GM08714 (cell line): ENCODE data around the gene FMO1.
A peak's percentile ranks its signal among the peaks of the same experiment; 100 is the strongest.
"Not testable (repeated sequence)": the region's sequence is repeated elsewhere in the genome, so short reads cannot be mapped to it uniquely, and the experiment has no call there.

Source experiments
- H3K4me3 ChIP-seq: fragments of 200-500 bp; sonication (Bioruptor generic); 2 replicates; pipeline ENCODE4 v1.5.1; 2014; ENCODE audit warnings: mild to moderate bottlenecking, low read length, inconsistent platforms
- ZNF274 ChIP-seq: IDR thresholded peaks from 2 replicates; pipeline ENCODE4 v1.6.1; 2012; ENCODE audit warnings: mild to moderate bottlenecking, low read depth, low read length

Gene FMO1

GRCh38 chr1:171286032-171286705, 37.9 kb downstream of the FMO1 start:
- no peak overlapping the region for H3K4me3 ChIP-seq
- TF ChIP-seq ZNF274 = no peak

- H3K4me3 ChIP-seq = no peak overlapping the region
- TF ChIP-seq ZNF274 = no peak
These were observed 42.3 kb downstream of the FMO1 start for GRCh38 chr1:171290621-171291020.

GRCh38 chr1:171292799-171293198, 44.5 kb downstream of the FMO1 start:
- H3K4me3 ChIP-seq = no peak overlapping the region
- TF ChIP-seq ZNF274 = no peak

- not testable (repeated sequence) for H3K4me3 ChIP-seq
These were observed 47.1 kb downstream of the FMO1 start for GRCh38 chr1:171295383-171295782.

GRCh38 chr1:171295821-171296220, 47.5 kb downstream of the FMO1 start:
- TF ChIP-seq ZNF274 = no peak
- H3K4me3 ChIP-seq = no peak overlapping the region

GRCh38 chr1:171296897-171297296, 48.6 kb downstream of the FMO1 start:
- H3K4me3 ChIP-seq = no peak overlapping the region
- TF ChIP-seq ZNF274 = no peak

GRCh38 chr1:171298696-171299095, 50.4 kb downstream of the FMO1 start:
- no peak for TF ChIP-seq ZNF274
- no peak overlapping the region for H3K4me3 ChIP-seq

- no peak for TF ChIP-seq ZNF274
- H3K4me3 ChIP-seq = no peak overlapping the region
These were observed 51.0 kb downstream of the FMO1 start for GRCh38 chr1:171299342-171299741.

GRCh38 chr1:171300401-171300800, 52.1 kb downstream of the FMO1 start:
- H3K4me3 ChIP-seq = no peak overlapping the region
- no peak for TF ChIP-seq ZNF274

- no peak overlapping the region for H3K4me3 ChIP-seq
- no peak for TF ChIP-seq ZNF274
These were observed 62.4 kb downstream of the FMO1 start for GRCh38 chr1:171310661-171311087.

- H3K4me3 ChIP-seq = no peak overlapping the region
- TF ChIP-seq ZNF274 = no peak
These were observed 63.7 kb downstream of the FMO1 start for GRCh38 chr1:171311771-171312558.

GRCh38 chr1:171313319-171313834, 65.1 kb downstream of the FMO1 start:
- no peak overlapping the region for H3K4me3 ChIP-seq
- no peak for TF ChIP-seq ZNF274

GRCh38 chr1:171313835-171314320, 65.6 kb downstream of the FMO1 start, which contains the start of gene FMO4:
TSS of gene FMO4 (plus strand) at chr1:171314183. CDS start at chr1:171319826, 5,643 bp downstream.
- no peak for TF ChIP-seq ZNF274
- peak within 1 kb of the TSS; percentile 45; the same call in 1 of the 2 replicates for H3K4me3 ChIP-seq

GRCh38 chr1:171329251-171329650, 81.0 kb downstream of the FMO1 start:
- H3K4me3 ChIP-seq = no peak overlapping the region
- TF ChIP-seq ZNF274 = no peak
